GM19238 (cell line): ENCODE results near the gene RTP4.
"Not testable (repeated sequence)": the region's sequence is repeated elsewhere in the genome, so short reads cannot be mapped to it uniquely, and the experiment has no call there.

Experiments used
- DNase-seq: peaks from one replicate; pipeline ENCODE4 v3.0.0; 2011; ENCODE audit warnings: low spot score; ENCODE audit not compliant: insufficient read length

RTP4 gene

GRCh38 chr3:187369089-187369447, 883 bp downstream of the RTP4 start:
- peak; percentile 10 for DNase-seq

- DNase-seq = no peak
These were observed 1.9 kb downstream of the RTP4 start for GRCh38 chr3:187370051-187370450.

GRCh38 chr3:187375581-187375980, 7.4 kb downstream of the RTP4 start:
- DNase-seq = no peak

GRCh38 chr3:187377842-187378241, 9.7 kb downstream of the RTP4 start:
- no peak for DNase-seq

- DNase-seq = no peak
These were observed 14.5 kb downstream of the RTP4 start for GRCh38 chr3:187382609-187383151.

GRCh38 chr3:187383246-187383645, 15.1 kb downstream of the RTP4 start:
- no peak for DNase-seq

- DNase-seq = no peak
These were observed 17.1 kb downstream of the RTP4 start for GRCh38 chr3:187385296-187385695.

GRCh38 chr3:187396661-187397060, 28.5 kb downstream of the RTP4 start:
- no peak for DNase-seq

GRCh38 chr3:187398955-187399354, 30.8 kb downstream of the RTP4 start:
- DNase-seq = no peak

- DNase-seq = no peak
These were observed 32.6 kb downstream of the RTP4 start for GRCh38 chr3:187400756-187401155.

GRCh38 chr3:187401856-187402255, 33.7 kb downstream of the RTP4 start:
- DNase-seq = no peak

GRCh38 chr3:187403768-187404288, 35.6 kb downstream of the RTP4 start:
- no peak for DNase-seq

- no peak for DNase-seq
These were observed 38.7 kb downstream of the RTP4 start for GRCh38 chr3:187406927-187407326.

GRCh38 chr3:187411991-187412781, 44.0 kb downstream of the RTP4 start:
- DNase-seq = not testable (repeated sequence)
